H1 (cell line): ENCODE results near the gene ARHGAP25. TPM values are rescaled to one million over a fixed set of nuclear protein-coding genes. Genes with fewer than 3 reads are reported as not detected.

Source experiments
- CTCF ChIA-PET: fragments of 300-600 bp; sonication (Branson Sonifier 250); formaldehyde crosslinking; loops from one replicate; lab custom pipeline; 2021; ENCODE audit not compliant: partially characterized antibody; lab: Charles Lee
- POLR2A ChIA-PET: fragments of 300-600 bp; sonication (Branson Sonifier 250); formaldehyde crosslinking; loops from one replicate; lab custom pipeline; 2021; ENCODE audit warnings: inconsistent platforms; ENCODE audit not compliant: partially characterized antibody; lab: Charles Lee
- DNase-seq, 2 experiments: peaks; one replicate each; pipeline versions ENCODE4 v3.0.0 to v3.0.0-alpha.2; 2010 to 2022; ENCODE audit warnings: low spot score in 2 of 2, low read depth in 1 of 2, mixed read lengths in 1 of 2
- FAIRE-seq: peaks from 2 replicates; lab custom pipeline; 2011; peaks lifted over from hg19 to GRCh38; lab: Jason Lieb, UNC
- H2AFZ ChIP-seq: 2 replicates; pipeline ENCODE4 v1.8.1; 2012; ENCODE audit warnings: low read length, inconsistent platforms
- H2AK5ac ChIP-seq: 2 replicates; pipeline ENCODE4 v1.6.1; 2013; ENCODE audit warnings: low read depth, low read length
- H2BK120ac ChIP-seq: replicated peaks from 2 replicates; pipeline ENCODE3; 2013; ENCODE audit warnings: low read depth, low read length, inconsistent platforms
- H2BK12ac ChIP-seq: 2 replicates; pipeline ENCODE4 v1.6.1; 2013; ENCODE audit warnings: low read depth, low read length
- H2BK15ac ChIP-seq: 2 replicates; pipeline ENCODE4 v1.6.1; 2013; ENCODE audit warnings: low read length
- H2BK20ac ChIP-seq: 2 replicates; pipeline ENCODE4 v1.6.1; 2013; ENCODE audit warnings: low read length
- H2BK5ac ChIP-seq: 2 replicates; pipeline ENCODE4 v1.6.1; 2013; ENCODE audit warnings: low read depth, low read length
- H3K14ac ChIP-seq: 2 replicates; pipeline ENCODE4 v1.6.1; 2013; ENCODE audit warnings: inconsistent platforms; ENCODE audit not compliant: insufficient read length
- H3K18ac ChIP-seq: 2 replicates; pipeline ENCODE4 v1.6.1; 2013; ENCODE audit warnings: low read length; ENCODE audit errors: extremely low read depth
- H3K23ac ChIP-seq: 2 replicates; pipeline ENCODE4 v1.6.1; 2013; ENCODE audit warnings: inconsistent platforms; ENCODE audit not compliant: insufficient read length
- H3K23me2 ChIP-seq: 2 replicates; pipeline ENCODE4 v1.6.1; 2013; ENCODE audit warnings: low read depth, low read length
- H3K27ac ChIP-seq: 2 replicates; pipeline ENCODE4 v1.6.1; 2011; ENCODE audit warnings: low read depth, low read length, inconsistent platforms
- H3K27me3 ChIP-seq, 4 experiments: replicated peaks in 1 of 4; 1 replicate in 1 of 4; 2 replicates in 3 of 4; pipeline versions ENCODE4 v1.6.1 to v1.8.1; 2011 to 2013; ENCODE audit warnings: low read length in 3 of 4, mild to moderate bottlenecking in 3 of 4, inconsistent platforms in 2 of 4, mixed read lengths in 2 of 4, moderate library complexity in 1 of 4; ENCODE audit not compliant: control insufficient read depth in 3 of 4, insufficient read depth in 3 of 4; ENCODE audit errors: extremely low read depth in 1 of 4
- H3K36me3 ChIP-seq, 4 experiments: 2 replicates each; pipeline versions ENCODE4 v1.6.1 to v1.8.1; 2011 to 2013; ENCODE audit warnings: mild to moderate bottlenecking in 4 of 4, low read length in 3 of 4, moderate library complexity in 2 of 4, control low read depth in 1 of 4, inconsistent platforms in 1 of 4; ENCODE audit not compliant: insufficient read depth in 4 of 4, control insufficient read depth in 2 of 4
- H3K4ac ChIP-seq: replicated peaks from 2 replicates; pipeline ENCODE3; 2013; ENCODE audit warnings: low read length, low read depth, mixed read lengths, inconsistent platforms; ENCODE audit not compliant: insufficient read length
- H3K4me1 ChIP-seq, 4 experiments: replicated peaks in 1 of 4; 1 replicate in 1 of 4; 2 replicates in 3 of 4; pipeline versions ENCODE4 v1.6.1 to v1.8.1; 2011 to 2013; ENCODE audit warnings: low read length in 3 of 4, inconsistent platforms in 2 of 4, mixed read lengths in 1 of 4; ENCODE audit not compliant: insufficient read depth in 4 of 4, control insufficient read depth in 3 of 4
- H3K4me2 ChIP-seq, 2 experiments: 2 replicates each; pipeline versions ENCODE4 v1.6.1 to v1.8.1; 2011 to 2013; ENCODE audit warnings: low read depth in 2 of 2, low read length in 2 of 2, control low read depth in 1 of 2, inconsistent platforms in 1 of 2, mild to moderate bottlenecking in 1 of 2; ENCODE audit not compliant: insufficient read depth in 1 of 2
- H3K4me3 ChIP-seq, 4 experiments: fragments of 200-600, 300-600 bp in 1 of 4; sonication (generic), shearing (Covaris generic), sonication (Bioruptor Twin) in 1 of 4; 2 replicates each; pipeline versions ENCODE4 v1.5.1 to v1.8.1; 2011 to 2016; ENCODE audit warnings: low read length in 4 of 4, low read depth in 3 of 4, control low read depth in 2 of 4, inconsistent platforms in 2 of 4, mild to moderate bottlenecking in 2 of 4, mixed read lengths in 1 of 4, moderate library complexity in 1 of 4; ENCODE audit not compliant: insufficient read depth in 2 of 4; ENCODE audit errors: extremely low read depth in 1 of 4
- H3K56ac ChIP-seq: replicated peaks from 2 replicates; pipeline ENCODE3; 2013; ENCODE audit warnings: low read depth, mild to moderate bottlenecking, mixed read lengths, low read length, inconsistent platforms; ENCODE audit not compliant: insufficient read length
- H3K79me1 ChIP-seq: 2 replicates; pipeline ENCODE4 v1.6.1; 2013; ENCODE audit warnings: low read depth, low read length, control low read depth
- H3K79me2 ChIP-seq, 2 experiments: 2 replicates each; pipeline versions ENCODE4 v1.6.1 to v1.8.1; 2012 to 2013; ENCODE audit warnings: low read length in 2 of 2, mild to moderate bottlenecking in 2 of 2, inconsistent platforms in 1 of 2; ENCODE audit not compliant: insufficient read depth in 2 of 2, control insufficient read depth in 1 of 2
- H3K9ac ChIP-seq, 4 experiments: replicated peaks in 1 of 4; 1 replicate in 1 of 4; 2 replicates in 3 of 4; pipeline versions ENCODE4 v1.6.1 to v1.8.1; 2011 to 2013; ENCODE audit warnings: low read depth in 3 of 4, low read length in 3 of 4, control low read depth in 2 of 4, mild to moderate bottlenecking in 2 of 4, moderate library complexity in 2 of 4, inconsistent platforms in 1 of 4; ENCODE audit errors: extremely low read depth in 1 of 4
- H3K9me3 ChIP-seq, 2 experiments: 2 replicates each; pipeline versions ENCODE4 v1.6.1 to v1.8.1; 2012 to 2013; ENCODE audit warnings: mild to moderate bottlenecking in 2 of 2, moderate library complexity in 2 of 2, control low read depth in 1 of 2, inconsistent platforms in 1 of 2, low read depth in 1 of 2, low read length in 1 of 2, mixed read lengths in 1 of 2; ENCODE audit not compliant: insufficient read depth in 2 of 2
- H4K20me1 ChIP-seq, 2 experiments: replicated peaks in 1 of 2; 2 replicates each; pipeline versions ENCODE3 to v1.8.1; 2011 to 2013; ENCODE audit warnings: inconsistent platforms in 2 of 2, low read length in 2 of 2, mild to moderate bottlenecking in 1 of 2; ENCODE audit not compliant: insufficient read depth in 2 of 2, control insufficient read depth in 1 of 2
- H4K5ac ChIP-seq: 2 replicates; pipeline ENCODE4 v1.6.1; 2013; ENCODE audit warnings: low read length, low read depth, mixed read lengths, inconsistent platforms; ENCODE audit not compliant: insufficient read length
- H4K8ac ChIP-seq: 2 replicates; pipeline ENCODE4 v1.8.0; 2013; ENCODE audit warnings: mild to moderate bottlenecking, moderate library complexity, low read length, inconsistent platforms; ENCODE audit not compliant: insufficient read depth; ENCODE audit errors: extremely low read depth
- H4K91ac ChIP-seq: replicated peaks from 2 replicates; pipeline ENCODE3; 2013; ENCODE audit warnings: low read length, mixed read lengths, inconsistent platforms; ENCODE audit not compliant: insufficient read length
- CBX5 ChIP-seq: fragments of 300-800, 300-1000 bp; sonication (generic); IDR thresholded peaks from 2 replicates; pipeline ENCODE4 v1.7.1; 2016; ENCODE audit warnings: antibody characterized with exemption, low read length, low read depth
- JUN ChIP-seq: IDR thresholded peaks from 2 replicates; pipeline ENCODE4 v1.6.1; 2011; ENCODE audit warnings: low read depth, mild to moderate bottlenecking, improper control_type of control experiment, low read length
- KDM1A ChIP-seq: fragments of 200-600, 300-600 bp; sonication (generic); IDR thresholded peaks from 2 replicates; pipeline ENCODE4 v1.7.1; 2016; ENCODE audit warnings: mild to moderate bottlenecking, low read length, borderline replicate concordance
- MAFK ChIP-seq: IDR thresholded peaks from 2 replicates; pipeline ENCODE4 v1.6.1; 2012; ENCODE audit warnings: low read depth, mild to moderate bottlenecking, improper control_type of control experiment, low read length
- PHF8 ChIP-seq: fragments of 200-600 bp; sonication (generic); conservative IDR thresholded peaks from 2 replicates; pipeline ENCODE4 v1.7.1; 2012; ENCODE audit warnings: low read depth, mild to moderate bottlenecking, inconsistent platforms, low read length, moderate library complexity
- RBBP5 ChIP-seq: IDR thresholded peaks from 2 replicates; pipeline ENCODE4 v1.7.1; 2012; ENCODE audit warnings: low read depth, mild to moderate bottlenecking, inconsistent platforms, low read length, moderate library complexity, borderline replicate concordance
- YY1 ChIP-seq: IDR thresholded peaks from 2 replicates; pipeline ENCODE4 v1.6.1; 2011; ENCODE audit warnings: low read depth, mild to moderate bottlenecking, low read length
- polyA plus RNA-seq, 7 experiments: library from polyadenylated mRNA; depleted of rRNA in 3 of 7; stranded (reverse) in 5 of 7; unstranded in 2 of 7; fragments of >200 nt in 5 of 7; fragments of 200-250 nt in 2 of 7; gene quantifications; 1 replicate in 5 of 7; 2 replicates in 1 of 7; 4 replicates in 1 of 7; pipeline versions ENCODE4 v1.2.1 to v1.2.3, GENCODE V29; 2011 to 2013; ENCODE audit warnings: missing spikeins in 2 of 7, mixed read lengths in 2 of 7
- total RNA-seq: library from RNA; stranded (reverse); fragmentation: NEBNext Ultra II Directional; extraction: Animal tissue kit (Norgen Biotek cat#: 25700); gene quantifications from 2 replicates; pipeline ENCODE4 v1.2.1, GENCODE V29; 2021
- TF ChIP-seq, protein P1 (sequence below): IDR thresholded peaks from 2 replicates; pipeline ENCODE4 v1.6.1; 2011; ENCODE audit warnings: low read length, improper control_type of control experiment
- TF ChIP-seq, protein P2 (sequence below): IDR thresholded peaks from 2 replicates; pipeline ENCODE4 v1.6.1; 2012; ENCODE audit warnings: inconsistent platforms

The ARHGAP25 gene
- total and polyA plus RNA-seq, 2 of the 8 experiments (the other 6 are each of a cell fraction or from before 2014, with no cell fraction given) = 1.00 to 1.2 TPM

DNA sequence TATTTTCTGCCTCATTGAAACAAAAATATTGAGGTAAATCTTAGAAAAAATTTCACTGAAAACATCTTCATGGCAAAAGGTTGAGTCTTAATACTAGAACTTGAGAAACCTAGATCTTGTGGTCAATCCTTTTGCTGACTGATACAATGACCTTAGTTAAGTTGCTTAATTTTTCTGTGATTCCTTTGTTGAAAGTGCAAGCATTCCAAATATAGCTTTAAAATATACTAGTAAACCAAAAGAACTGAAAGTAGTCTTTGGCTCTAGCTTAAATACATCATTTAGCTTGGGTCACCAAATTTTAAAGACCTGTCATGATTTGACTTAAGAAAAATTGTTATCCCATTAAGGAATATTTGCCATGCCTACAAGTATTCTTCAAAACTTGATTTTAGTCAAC is 119.9 kb downstream of the ARHGAP25 start:
- CTCF ChIA-PET = interaction anchor here (0.6 to 13.2 kb wide), 5 partner anchors 8 to 101 kb away, joined by 3 to 113 read pairs (median 4); no protein-coding TSS in a partner anchor
- no peak overlapping the region for H3K4me3 ChIP-seq
- no peak overlapping the region for H2BK5ac ChIP-seq
- H3K4me1 ChIP-seq = no peaks in the 10 kb centered on the region
- no peak overlapping the region for H4K91ac ChIP-seq
- H2BK20ac ChIP-seq = no peak overlapping the region
- H3K79me2 ChIP-seq = no peaks in the 10 kb centered on the region
- H2AK5ac ChIP-seq = no peak overlapping the region
- H2BK120ac ChIP-seq = no peak overlapping the region
- no peaks in the 10 kb centered on the region for H3K9me3 ChIP-seq
- POLR2A ChIA-PET = interaction anchor here (0.7 kb wide), 1 partner anchor 54 kb away, joined by 4 read pairs; no protein-coding TSS in a partner anchor
- H3K4ac ChIP-seq = no peak overlapping the region
- H3K27ac ChIP-seq = no peak overlapping the region
- no peak overlapping the region for H3K4me2 ChIP-seq
- H3K14ac ChIP-seq = no peak overlapping the region
- H3K18ac ChIP-seq = no peak overlapping the region
- H3K36me3 ChIP-seq = no peaks in the 10 kb centered on the region
- no peak overlapping the region for H3K56ac ChIP-seq
- no peak overlapping the region for H2BK15ac ChIP-seq
- H3K23me2 ChIP-seq = no peaks in the 10 kb centered on the region; the same call in 1 of the 2 replicates
- H4K20me1 ChIP-seq = no peaks in the 10 kb centered on the region
- no peak overlapping the region for H3K9ac ChIP-seq
- no peak for FAIRE-seq
- no peaks in the 10 kb centered on the region for H3K79me1 ChIP-seq
- no peak overlapping the region for H2AFZ ChIP-seq
- H4K5ac ChIP-seq = no peak overlapping the region
- no peak overlapping the region for H3K23ac ChIP-seq
- DNase-seq = no peak
- H2BK12ac ChIP-seq = no peak overlapping the region
- no peaks in the 10 kb centered on the region for H3K27me3 ChIP-seq
- H4K8ac ChIP-seq = no peak overlapping the region
- TF ChIP-seq RBBP5 (no peak), JUN (no peak), MAFK (no peak), CBX5 (no peak), PHF8 (no peak), YY1 (no peak), KDM1A (no peak)
- TF ChIP-seq, protein P1, sequence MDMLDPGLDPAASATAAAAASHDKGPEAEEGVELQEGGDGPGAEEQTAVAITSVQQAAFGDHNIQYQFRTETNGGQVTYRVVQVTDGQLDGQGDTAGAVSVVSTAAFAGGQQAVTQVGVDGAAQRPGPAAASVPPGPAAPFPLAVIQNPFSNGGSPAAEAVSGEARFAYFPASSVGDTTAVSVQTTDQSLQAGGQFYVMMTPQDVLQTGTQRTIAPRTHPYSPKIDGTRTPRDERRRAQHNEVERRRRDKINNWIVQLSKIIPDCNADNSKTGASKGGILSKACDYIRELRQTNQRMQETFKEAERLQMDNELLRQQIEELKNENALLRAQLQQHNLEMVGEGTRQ = no peak
- TF ChIP-seq, protein P2, sequence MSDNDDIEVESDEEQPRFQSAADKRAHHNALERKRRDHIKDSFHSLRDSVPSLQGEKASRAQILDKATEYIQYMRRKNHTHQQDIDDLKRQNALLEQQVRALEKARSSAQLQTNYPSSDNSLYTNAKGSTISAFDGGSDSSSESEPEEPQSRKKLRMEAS = no peak
